ENCODE measurements around the gene AFAP1.
A peak's percentile ranks its signal among the peaks of the same experiment; 100 is the strongest.

AFAP1 gene, protein sequence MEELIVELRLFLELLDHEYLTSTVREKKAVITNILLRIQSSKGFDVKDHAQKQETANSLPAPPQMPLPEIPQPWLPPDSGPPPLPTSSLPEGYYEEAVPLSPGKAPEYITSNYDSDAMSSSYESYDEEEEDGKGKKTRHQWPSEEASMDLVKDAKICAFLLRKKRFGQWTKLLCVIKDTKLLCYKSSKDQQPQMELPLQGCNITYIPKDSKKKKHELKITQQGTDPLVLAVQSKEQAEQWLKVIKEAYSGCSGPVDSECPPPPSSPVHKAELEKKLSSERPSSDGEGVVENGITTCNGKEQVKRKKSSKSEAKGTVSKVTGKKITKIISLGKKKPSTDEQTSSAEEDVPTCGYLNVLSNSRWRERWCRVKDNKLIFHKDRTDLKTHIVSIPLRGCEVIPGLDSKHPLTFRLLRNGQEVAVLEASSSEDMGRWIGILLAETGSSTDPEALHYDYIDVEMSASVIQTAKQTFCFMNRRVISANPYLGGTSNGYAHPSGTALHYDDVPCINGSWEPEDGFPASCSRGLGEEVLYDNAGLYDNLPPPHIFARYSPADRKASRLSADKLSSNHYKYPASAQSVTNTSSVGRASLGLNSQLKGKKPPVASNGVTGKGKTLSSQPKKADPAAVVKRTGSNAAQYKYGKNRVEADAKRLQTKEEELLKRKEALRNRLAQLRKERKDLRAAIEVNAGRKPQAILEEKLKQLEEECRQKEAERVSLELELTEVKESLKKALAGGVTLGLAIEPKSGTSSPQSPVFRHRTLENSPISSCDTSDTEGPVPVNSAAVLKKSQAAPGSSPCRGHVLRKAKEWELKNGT

DNA sequence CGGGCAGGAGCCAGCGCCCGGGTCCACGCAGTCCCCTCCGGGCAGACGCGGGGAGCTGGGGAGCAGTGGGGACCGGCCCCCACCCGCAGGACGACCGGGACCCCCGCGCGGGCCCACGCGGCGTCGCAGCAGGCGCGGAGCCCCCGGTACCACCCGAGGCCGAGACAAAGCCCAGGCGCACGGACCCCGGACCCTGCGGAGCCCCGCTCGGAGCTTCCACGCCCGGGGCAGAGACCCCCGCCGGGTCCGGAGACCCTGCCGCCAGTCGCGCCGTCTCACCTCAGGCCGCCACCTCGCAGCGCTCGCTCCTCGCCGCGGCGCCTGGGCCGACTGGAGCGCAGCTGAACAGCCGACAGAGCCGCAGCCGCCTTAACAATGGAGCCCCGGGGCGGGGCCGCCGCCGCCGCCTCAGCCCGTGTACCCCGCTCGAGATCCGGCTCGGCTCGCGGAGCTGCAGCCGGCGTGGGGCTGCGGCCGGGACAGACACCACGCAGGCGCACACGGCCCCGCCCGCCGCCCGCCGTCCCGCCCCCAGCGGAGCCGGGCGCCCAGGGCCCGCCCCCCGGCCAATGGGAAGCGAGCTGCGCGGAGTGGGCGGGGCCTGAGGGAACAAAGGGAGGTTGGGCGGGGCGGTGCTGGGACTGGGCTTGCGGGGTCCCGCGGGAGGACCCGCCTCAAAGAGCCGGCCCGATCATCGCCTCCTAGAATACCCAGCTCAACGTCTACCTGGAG, at the start of gene AFAP1:
AFAP1 (minus strand) TSS at position 485 of the 732 bp plus-strand sequence. CDS start 67,783 bp downstream, outside the sequence.
- Histone ChIP-seq H3K27me3 (ENCODE audit: control insufficient read depth, insufficient read depth, low read length) (no peaks in the 10 kb centered on the region), H3K27ac (peak within 1 kb of the TSS; percentile 88), H3K9ac (peak within 1 kb of the TSS; percentile 29), H2AFZ (peak within 1 kb of the TSS; percentile 69), H3K4me1 (peaks cover 6% of the 10 kb centered on the region), H3K9me3 (ENCODE audit: control insufficient read depth, low read length) (no peaks in the 10 kb centered on the region), H3K4me3 (ENCODE audit: low read depth, low read length) (peak within 1 kb of the TSS; percentile 77), H3K36me3 (ENCODE audit: control insufficient read depth, insufficient read depth, low read length) (no peaks in the 10 kb centered on the region), H3K79me2 (peaks cover 5% of the 10 kb centered on the region), H3K4me2 (ENCODE audit: low read length) (peak within 1 kb of the TSS; percentile 87)
- no peak for TF ChIP-seq CTCF (IDR thresholded peaks at IDR 0.05)

DNA sequence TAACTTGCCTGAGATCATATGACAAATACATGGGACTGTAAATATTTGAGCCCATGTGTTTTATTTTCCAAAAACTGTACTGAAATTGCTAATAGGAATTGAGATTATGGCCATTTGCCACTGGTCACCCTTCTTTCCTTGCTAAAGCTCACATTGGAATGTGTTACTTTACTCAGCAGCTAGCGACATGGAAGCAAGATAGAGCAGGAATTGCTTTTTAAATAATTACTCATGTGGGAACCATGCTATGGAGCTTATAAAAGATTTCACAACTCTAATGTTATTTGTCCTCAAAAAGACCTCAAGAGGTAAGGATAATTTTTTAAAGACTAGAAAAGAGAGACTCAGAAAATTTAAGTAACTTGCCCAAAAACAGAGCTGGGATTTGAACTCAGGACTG, 48.8 kb upstream of the AFAP1 start:
- no peak overlapping the region for H3K9ac ChIP-seq
- H3K36me3 ChIP-seq (ENCODE audit: control insufficient read depth, insufficient read depth, low read length): no peaks in the 10 kb centered on the region
- no peaks in the 10 kb centered on the region for H3K4me1 ChIP-seq
- no peak overlapping the region for H2AFZ ChIP-seq
- H3K9me3 ChIP-seq (ENCODE audit: control insufficient read depth, low read length): no peaks in the 10 kb centered on the region
- no peak overlapping the region for H3K27ac ChIP-seq
- H3K4me3 ChIP-seq (ENCODE audit: low read depth, low read length): no peak overlapping the region
- TF ChIP-seq CTCF (IDR thresholded peaks at IDR 0.05): no peak
- no peaks in the 10 kb centered on the region for H3K79me2 ChIP-seq
- H3K4me2 ChIP-seq (ENCODE audit: low read length): no peak overlapping the region
- no peaks in the 10 kb centered on the region for H3K27me3 ChIP-seq (ENCODE audit: control insufficient read depth, insufficient read depth, low read length)

GRCh38 chr4:7987148-7987989, 47.7 kb upstream of the AFAP1 start:
- H3K4me1 ChIP-seq: no peaks in the 10 kb centered on the region
- no peak overlapping the region for H3K27ac ChIP-seq
- TF ChIP-seq CTCF (IDR thresholded peaks at IDR 0.05): peak; percentile 79
- no peak overlapping the region for H3K9ac ChIP-seq
- no peaks in the 10 kb centered on the region for H3K36me3 ChIP-seq (ENCODE audit: control insufficient read depth, insufficient read depth, low read length)
- H3K4me3 ChIP-seq (ENCODE audit: low read depth, low read length): no peak overlapping the region
- H3K9me3 ChIP-seq (ENCODE audit: control insufficient read depth, low read length): no peaks in the 10 kb centered on the region
- no peaks in the 10 kb centered on the region for H3K27me3 ChIP-seq (ENCODE audit: control insufficient read depth, insufficient read depth, low read length)
- no peaks in the 10 kb centered on the region for H3K79me2 ChIP-seq
- no peak overlapping the region for H2AFZ ChIP-seq
- no peak overlapping the region for H3K4me2 ChIP-seq (ENCODE audit: low read length)

DNA sequence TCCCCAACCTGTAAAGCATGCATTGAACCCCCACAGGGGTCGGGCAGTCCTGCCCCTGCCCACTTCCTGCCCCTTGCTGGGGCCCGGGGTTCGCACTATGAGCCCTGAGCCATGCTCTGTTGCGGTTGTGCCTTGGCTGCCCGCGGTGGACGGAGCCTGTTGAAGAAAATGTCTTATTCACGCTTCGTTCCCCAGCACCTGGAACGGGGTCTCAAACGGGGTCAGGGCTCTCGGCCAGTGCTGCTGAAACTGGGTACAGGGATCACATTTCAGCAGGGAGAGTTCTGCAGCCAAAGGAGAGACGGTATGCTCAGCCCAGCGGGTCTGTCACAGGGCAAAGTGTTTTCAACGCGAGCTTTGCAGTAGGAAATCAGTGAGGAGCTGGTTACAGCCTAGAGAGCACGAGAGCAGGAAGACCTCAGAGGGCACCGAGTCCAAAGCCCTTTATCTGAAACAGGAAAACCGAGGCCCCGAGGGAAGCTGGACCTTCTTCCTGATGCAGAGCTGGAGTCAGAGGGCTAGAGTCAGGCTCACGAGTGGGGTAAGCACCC, 46.3 kb upstream of the AFAP1 start:
- TF ChIP-seq CTCF (IDR thresholded peaks at IDR 0.05): no peak
- no peaks in the 10 kb centered on the region for H3K9me3 ChIP-seq (ENCODE audit: control insufficient read depth, low read length)
- H3K4me3 ChIP-seq (ENCODE audit: low read depth, low read length): no peak overlapping the region
- no peaks in the 10 kb centered on the region for H3K4me1 ChIP-seq
- H3K4me2 ChIP-seq (ENCODE audit: low read length): peak overlapping the region; percentile 47
- peak overlapping the region; percentile 75 for H2AFZ ChIP-seq
- H3K36me3 ChIP-seq (ENCODE audit: control insufficient read depth, insufficient read depth, low read length): no peaks in the 10 kb centered on the region
- no peaks in the 10 kb centered on the region for H3K79me2 ChIP-seq
- H3K27me3 ChIP-seq (ENCODE audit: control insufficient read depth, insufficient read depth, low read length): no peaks in the 10 kb centered on the region
- H3K9ac ChIP-seq: no peak overlapping the region
- H3K27ac ChIP-seq: peak overlapping the region; percentile 36
